Nephron (organoid): ENCODE results near the gene CEMIP.

Experiments used
- H3K27ac Mint-ChIP-seq, 3 experiments: 2 replicates each; pipeline ENCODE4 v1.8.0; 2020; ENCODE audit warnings: mixed read lengths in 3 of 3, mild to moderate bottlenecking in 2 of 3, moderate library complexity in 1 of 3
- H3K27me3 Mint-ChIP-seq: 2 replicates; pipeline ENCODE4 v1.8.0; 2021; ENCODE audit warnings: low read depth, mild to moderate bottlenecking, moderate library complexity, mixed read lengths
- H3K36me3 Mint-ChIP-seq: 2 replicates; pipeline ENCODE4 v1.8.0; 2020; ENCODE audit warnings: low read depth, mixed read lengths
- H3K4me1 Mint-ChIP-seq: 2 replicates; pipeline ENCODE4 v1.8.0; 2020; ENCODE audit warnings: mixed read lengths
- H3K4me3 Mint-ChIP-seq, 3 experiments: 2 replicates each; pipeline ENCODE4 v1.8.0; 2020; ENCODE audit warnings: mild to moderate bottlenecking in 3 of 3, mixed read lengths in 3 of 3, moderate library complexity in 2 of 3
- H3K9me3 Mint-ChIP-seq: 2 replicates; pipeline ENCODE4 v1.8.0; 2020; ENCODE audit warnings: mixed read lengths
- CTCF ChIP-seq, 3 experiments: fragments of 200-600 bp; sonication (generic); IDR thresholded peaks; one replicate each; pipeline ENCODE4 v1.5.0; 2021; ENCODE audit warnings: antibody characterized with exemption in 3 of 3; ENCODE audit not compliant: unreplicated experiment in 3 of 3

The CEMIP gene

GRCh38 chr15:80944818-80945217 lies 165.6 kb downstream of the CEMIP start:
- H3K36me3 Mint-ChIP-seq = peaks cover 38% of the 10 kb centered on the region
- no peak overlapping the region for H3K27ac Mint-ChIP-seq
- H3K4me1 Mint-ChIP-seq = no peaks in the 10 kb centered on the region
- H3K27me3 Mint-ChIP-seq = no peaks in the 10 kb centered on the region
- no peaks in the 10 kb centered on the region for H3K9me3 Mint-ChIP-seq
- no peak for TF ChIP-seq CTCF (IDR thresholded peaks at IDR 0.05; ENCODE audit: unreplicated experiment in 3 of 3)
- H3K4me3 Mint-ChIP-seq = no peak overlapping the region

- no peak overlapping the region for H3K4me3 Mint-ChIP-seq
- H3K9me3 Mint-ChIP-seq = no peaks in the 10 kb centered on the region
- H3K4me1 Mint-ChIP-seq = no peaks in the 10 kb centered on the region
- H3K27ac Mint-ChIP-seq = no peak overlapping the region
- TF ChIP-seq CTCF (IDR thresholded peaks at IDR 0.05; ENCODE audit: unreplicated experiment in 3 of 3) = no peak
- no peaks in the 10 kb centered on the region for H3K27me3 Mint-ChIP-seq
- H3K36me3 Mint-ChIP-seq = peaks cover 41% of the 10 kb centered on the region
Observed at GRCh38 chr15:80945605-80946004, 166.4 kb downstream of the CEMIP start.

- Mint-ChIP-seq H3K4me1 (no peaks in the 10 kb centered on the region), H3K4me3 (no peak overlapping the region), H3K27ac (no peak overlapping the region), H3K36me3 (peaks cover 40% of the 10 kb centered on the region), H3K27me3 (no peaks in the 10 kb centered on the region), H3K9me3 (no peaks in the 10 kb centered on the region)
- TF ChIP-seq CTCF (IDR thresholded peaks at IDR 0.05; ENCODE audit: unreplicated experiment in 3 of 3) = no peak
Observed at GRCh38 chr15:80946576-80946975, 167.4 kb downstream of the CEMIP start.

- Mint-ChIP-seq H3K4me1 (peaks cover 5% of the 10 kb centered on the region), H3K36me3 (peaks cover 41% of the 10 kb centered on the region), H3K27ac (no peak overlapping the region), H3K27me3 (no peaks in the 10 kb centered on the region), H3K4me3 (no peak overlapping the region), H3K9me3 (no peaks in the 10 kb centered on the region)
- no peak for TF ChIP-seq CTCF (IDR thresholded peaks at IDR 0.05; ENCODE audit: unreplicated experiment in 3 of 3)
Observed at GRCh38 chr15:80948651-80949292, 169.6 kb downstream of the CEMIP start.

GRCh38 chr15:80949756-80950155 lies 170.6 kb downstream of the CEMIP start:
- H3K27me3 Mint-ChIP-seq = no peaks in the 10 kb centered on the region
- TF ChIP-seq CTCF (IDR thresholded peaks at IDR 0.05; ENCODE audit: unreplicated experiment in 3 of 3) = no peak
- H3K27ac Mint-ChIP-seq = no peak overlapping the region
- H3K4me3 Mint-ChIP-seq = no peak overlapping the region
- H3K36me3 Mint-ChIP-seq = peaks cover 45% of the 10 kb centered on the region
- peaks cover 5% of the 10 kb centered on the region for H3K4me1 Mint-ChIP-seq
- H3K9me3 Mint-ChIP-seq = no peaks in the 10 kb centered on the region
